SKM-1 (cell line): Measurements from ENCODE around the gene KCNE2.
"Not testable (repeated sequence)": the region's sequence is repeated elsewhere in the genome, so short reads cannot be mapped to it uniquely, and the experiment has no call there.

Experiments
- DNase-seq: peaks from one replicate; lab custom pipeline; 2025; ENCODE audit not compliant: unreplicated experiment; lab: John Stamatoyannopoulos, UW

KCNE2 gene

GRCh38 chr21:34406102-34406501 lies 42.3 kb downstream of the KCNE2 start:
- not testable (repeated sequence) for DNase-seq

- not testable (repeated sequence) for DNase-seq
These were observed 42.9 kb downstream of the KCNE2 start for GRCh38 chr21:34406676-34407075.

GRCh38 chr21:34407294-34407693 lies 43.5 kb downstream of the KCNE2 start:
- not testable (repeated sequence) for DNase-seq

DNA sequence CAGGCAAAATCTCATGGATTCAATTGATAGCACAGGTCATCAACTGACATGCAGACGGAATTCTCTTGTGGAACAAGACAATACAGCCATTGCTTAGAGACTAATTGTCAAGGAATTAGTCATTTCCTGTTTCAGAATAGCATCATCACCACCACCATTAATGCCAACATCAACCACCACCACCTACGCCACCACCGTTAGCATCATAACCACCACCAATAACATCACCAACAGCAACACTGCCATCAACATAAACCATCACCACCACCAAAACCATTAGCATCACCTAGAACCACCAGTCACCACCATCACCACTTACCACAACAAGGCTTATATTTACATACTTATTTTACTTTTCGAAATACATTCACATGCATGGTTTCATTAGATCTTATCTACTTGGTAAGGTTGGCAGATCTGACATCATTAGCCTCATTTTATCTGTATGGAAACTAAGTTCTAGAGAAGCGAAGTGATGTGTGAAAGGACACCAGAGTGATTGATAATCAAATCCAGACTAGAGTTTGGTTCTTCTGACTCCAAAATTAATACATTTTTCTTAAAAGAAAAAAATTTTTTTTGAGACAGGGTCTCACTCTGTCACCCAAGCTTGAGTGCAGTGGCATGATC lies 53.8 kb downstream of the KCNE2 start:
- DNase-seq = not testable (repeated sequence)
